ENCODE results near the gene MUC5B.

MUC5B gene

GRCh38 chr11:1297011-1297575 lies 74.2 kb downstream of the MUC5B start:
- DNase-seq (ENCODE audit: low read depth, low spot score) = no peak

DNA sequence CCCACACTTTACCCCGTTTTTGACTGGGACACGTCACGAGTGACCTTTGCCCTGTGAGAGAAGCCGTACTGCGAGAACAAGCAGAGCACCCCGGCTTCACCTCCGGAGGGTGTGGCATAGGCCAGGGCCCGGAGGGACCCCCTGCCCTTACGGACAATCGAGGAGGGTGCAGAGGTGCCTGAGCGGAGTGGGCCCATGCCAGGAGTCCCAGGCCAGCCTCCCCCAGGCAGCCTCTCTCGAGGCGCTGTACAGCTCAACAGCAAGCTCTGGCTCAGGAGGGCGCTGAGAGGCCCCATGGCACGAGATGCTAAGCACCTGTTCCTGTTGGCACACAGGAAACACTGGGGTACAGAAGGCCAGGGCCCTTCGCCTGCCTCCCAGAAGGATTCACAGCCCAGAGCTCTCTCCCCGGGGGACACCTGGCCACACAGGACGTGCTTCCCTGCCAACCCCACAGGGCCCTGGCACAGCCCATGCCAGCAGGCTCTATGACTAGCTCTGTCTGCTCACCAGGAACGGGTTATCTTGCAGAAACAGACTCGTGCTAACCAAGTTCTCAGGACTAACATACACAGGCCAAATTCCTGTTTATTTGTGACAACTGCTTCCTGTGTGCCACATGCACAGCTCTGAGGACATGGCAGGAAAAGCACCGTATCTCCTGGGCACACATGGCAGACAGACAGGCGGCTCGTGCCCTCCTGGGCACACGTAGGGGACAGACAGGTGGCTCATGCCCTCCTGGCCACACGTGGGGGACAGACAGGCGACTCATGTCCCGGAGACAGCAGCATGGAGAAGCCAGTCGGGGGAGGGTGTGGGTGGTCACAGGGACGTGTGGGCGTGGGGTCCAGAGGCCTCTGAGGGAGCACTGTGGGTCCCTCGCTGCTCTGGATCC lies 75.0 kb downstream of the MUC5B start:
- DNase-seq (ENCODE audit: low read depth, low spot score) = no peak

- DNase-seq (ENCODE audit: low read depth, low spot score) = no peak
Measured at GRCh38 chr11:1298695-1299492, 76.0 kb downstream of the MUC5B start.

- DNase-seq (ENCODE audit: low read depth, low spot score) = no peak
Measured at GRCh38 chr11:1299621-1300020, 76.8 kb downstream of the MUC5B start.

DNA sequence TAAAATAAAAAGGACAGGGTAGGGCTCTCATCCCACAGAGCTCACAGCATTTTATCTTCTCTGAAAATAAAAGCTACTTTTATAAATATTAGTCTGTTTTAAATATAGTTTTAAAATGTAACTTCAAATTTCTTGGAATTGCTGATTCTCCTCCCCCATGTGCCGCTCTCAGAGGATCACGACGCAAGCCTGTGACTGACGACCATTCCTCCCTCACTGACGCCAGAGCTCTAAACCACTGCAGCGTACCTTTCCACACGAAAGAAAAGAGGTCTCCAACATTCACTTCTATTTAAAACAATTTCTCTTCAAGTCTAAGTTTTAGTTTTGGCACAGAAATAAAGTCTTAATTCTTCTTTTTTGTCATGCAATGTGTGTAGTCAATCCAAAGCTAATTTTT lies 77.3 kb downstream of the MUC5B start:
- DNase-seq (ENCODE audit: low read depth, low spot score) = no peak

- DNase-seq (ENCODE audit: low read depth, low spot score) = no peak
Measured at GRCh38 chr11:1300569-1301187, 77.8 kb downstream of the MUC5B start.

- DNase-seq (ENCODE audit: low read depth, low spot score) = no peak
Measured at GRCh38 chr11:1301220-1302000, 78.5 kb downstream of the MUC5B start.

DNA sequence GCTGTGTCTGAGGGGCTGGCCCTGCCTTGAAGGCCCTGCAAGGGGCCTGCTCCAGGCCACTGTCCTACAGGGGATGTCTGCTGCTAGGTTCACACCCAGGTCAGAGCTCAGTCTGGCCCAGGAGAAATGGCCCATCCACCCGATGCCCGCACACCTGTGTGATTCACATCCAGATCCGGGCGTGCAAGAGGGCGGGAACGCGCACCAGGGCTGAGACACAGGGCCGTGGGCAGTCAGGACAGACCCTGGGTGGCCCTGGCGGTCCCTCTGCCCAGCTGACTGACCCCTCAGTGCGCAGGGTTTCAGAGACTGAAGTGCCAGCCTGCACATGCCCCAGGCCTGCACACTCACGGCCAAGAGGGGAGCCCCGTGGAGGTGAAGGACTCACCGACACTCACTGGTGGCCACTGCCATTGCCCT lies 79.2 kb downstream of the MUC5B start:
- DNase-seq (ENCODE audit: low read depth, low spot score) = no peak

GRCh38 chr11:1302461-1303125 lies 79.7 kb downstream of the MUC5B start:
- no peak for DNase-seq (ENCODE audit: low read depth, low spot score)

GRCh38 chr11:1303126-1303821 lies 80.4 kb downstream of the MUC5B start:
- DNase-seq (ENCODE audit: low read depth, low spot score) = no peak

DNA sequence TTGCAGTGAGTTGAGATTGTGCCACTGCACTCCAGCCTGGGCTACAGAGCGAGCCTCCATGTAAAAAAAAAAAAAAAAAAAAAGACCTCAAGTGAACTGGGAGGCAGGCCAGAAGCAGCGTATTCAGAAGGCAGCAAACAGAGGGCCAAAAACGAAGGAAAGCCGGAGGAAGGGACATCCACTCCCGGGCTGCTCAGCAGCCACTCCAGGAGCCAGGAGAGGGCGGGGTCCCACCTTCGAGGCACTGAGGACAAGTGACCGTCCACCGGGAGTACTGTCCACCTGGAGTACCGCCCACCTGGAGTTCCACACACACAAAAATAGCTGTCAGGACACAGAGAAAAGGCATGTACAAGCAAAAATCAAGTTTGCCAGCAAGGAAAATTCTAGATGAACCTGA lies 81.1 kb downstream of the MUC5B start:
- no peak for DNase-seq (ENCODE audit: low read depth, low spot score)

DNA sequence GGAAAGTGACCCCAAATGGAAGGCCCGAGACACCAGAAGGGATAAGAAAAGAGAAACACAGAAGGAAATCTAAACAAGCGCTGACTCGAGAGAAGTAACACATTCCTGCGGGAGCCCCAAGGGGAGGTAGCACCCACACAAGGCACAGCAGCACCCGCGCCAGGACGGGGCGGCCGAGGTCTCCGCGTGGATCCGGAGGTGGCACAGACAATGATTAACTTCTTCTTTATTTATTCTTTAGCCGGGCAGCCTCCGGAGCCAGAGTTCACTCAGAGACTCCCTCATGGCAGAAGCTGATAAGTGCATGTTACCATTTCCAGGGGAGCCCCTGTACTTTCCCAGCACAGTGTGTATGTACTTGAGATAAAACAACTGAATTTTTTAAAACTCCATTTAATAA lies 81.5 kb downstream of the MUC5B start:
- no peak for DNase-seq (ENCODE audit: low read depth, low spot score)

DNA sequence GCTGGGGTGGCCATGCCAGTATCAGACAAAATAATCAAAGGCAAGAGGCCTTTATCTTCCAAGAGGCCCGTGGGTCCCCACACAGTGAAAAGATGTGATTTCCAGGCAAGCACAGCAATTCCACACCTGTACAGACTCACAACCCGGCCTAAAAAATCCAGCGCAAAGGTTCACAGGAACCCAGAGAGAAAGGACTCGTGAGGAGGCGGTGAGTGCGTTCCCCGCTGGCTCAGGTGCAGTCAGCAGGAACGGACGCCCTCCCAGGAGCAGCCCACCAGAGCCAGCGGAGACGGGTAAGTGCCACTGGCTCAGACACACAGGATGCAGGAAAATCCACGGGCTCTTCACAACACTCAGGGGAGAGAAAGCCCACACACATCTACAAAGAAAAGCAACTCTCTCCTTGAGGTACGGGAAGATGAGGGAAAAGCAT lies 82.2 kb downstream of the MUC5B start:
- DNase-seq (ENCODE audit: low read depth, low spot score) = no peak

DNA sequence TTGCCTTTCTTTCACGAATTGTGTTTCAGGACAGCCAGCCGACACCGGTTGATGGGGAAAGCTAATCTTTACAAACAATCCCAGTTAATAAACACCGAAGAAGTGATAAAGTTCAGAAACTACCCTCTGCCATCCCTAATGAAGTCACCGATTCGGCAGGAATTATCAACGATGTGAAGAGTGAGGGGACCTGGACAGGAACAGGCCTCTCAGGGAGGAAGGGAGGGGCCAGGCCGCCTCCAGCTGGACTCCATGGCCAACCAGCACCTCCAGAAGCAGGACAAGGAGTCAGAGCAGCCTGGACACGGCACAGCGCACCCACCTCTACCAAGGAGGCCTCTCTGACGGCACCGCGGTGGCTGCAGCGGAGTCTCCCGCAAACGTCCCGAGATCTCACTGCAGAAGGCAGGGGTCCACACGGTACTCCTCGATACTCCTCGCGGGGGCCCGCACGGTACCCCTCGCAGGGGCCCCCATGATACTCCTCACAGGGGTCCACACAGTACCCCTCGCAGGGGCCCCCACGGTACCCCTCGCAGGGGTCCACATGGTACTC lies 82.7 kb downstream of the MUC5B start:
- no peak for DNase-seq (ENCODE audit: low read depth, low spot score)

DNA sequence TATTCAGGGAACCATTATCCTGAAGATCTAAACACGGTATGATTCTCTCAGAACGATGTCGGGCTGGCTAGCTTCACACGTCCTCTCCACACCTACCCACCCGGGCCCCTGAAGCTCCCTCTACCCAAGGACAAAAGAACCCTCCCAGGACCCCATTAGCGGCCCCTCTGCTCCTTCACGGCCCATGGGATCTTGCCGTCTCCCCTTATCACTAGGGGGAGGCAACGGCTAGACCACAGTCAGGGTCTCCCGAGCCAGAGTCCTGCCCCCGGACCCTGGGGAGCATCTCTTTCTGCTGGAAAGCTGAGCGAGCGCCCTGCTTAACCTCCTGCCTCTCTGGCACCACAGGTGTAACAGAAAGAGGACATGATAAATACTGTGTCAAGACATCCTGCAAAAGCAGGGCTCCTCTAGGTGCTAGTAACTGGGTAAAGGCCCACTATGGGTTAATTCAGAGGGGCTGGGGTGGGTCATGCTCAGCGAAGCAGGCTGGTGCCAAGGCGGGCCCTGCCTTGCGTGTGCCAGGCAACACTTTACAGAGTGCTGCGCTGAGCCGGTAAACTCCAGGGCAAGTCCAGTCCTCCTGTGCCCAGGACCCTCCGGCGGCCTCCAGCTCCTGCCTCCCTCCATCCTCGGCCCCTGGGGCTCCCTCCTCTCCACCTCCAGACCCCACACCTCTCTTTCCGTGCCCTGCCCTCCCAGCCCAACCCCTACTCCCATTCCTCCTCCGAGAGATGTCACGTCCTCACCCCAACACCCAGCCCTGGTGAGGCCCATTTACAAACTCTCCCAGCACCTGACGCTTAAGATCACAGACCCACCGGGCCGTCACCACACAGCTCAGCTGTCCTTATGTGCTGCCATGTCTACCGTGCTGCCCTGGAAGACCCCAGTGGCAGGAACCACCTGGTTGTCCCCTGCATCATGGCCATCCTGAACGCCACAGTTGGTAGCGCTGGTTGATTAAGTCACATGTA lies 83.6 kb downstream of the MUC5B start:
- DNase-seq (ENCODE audit: low read depth, low spot score) = no peak

DNA sequence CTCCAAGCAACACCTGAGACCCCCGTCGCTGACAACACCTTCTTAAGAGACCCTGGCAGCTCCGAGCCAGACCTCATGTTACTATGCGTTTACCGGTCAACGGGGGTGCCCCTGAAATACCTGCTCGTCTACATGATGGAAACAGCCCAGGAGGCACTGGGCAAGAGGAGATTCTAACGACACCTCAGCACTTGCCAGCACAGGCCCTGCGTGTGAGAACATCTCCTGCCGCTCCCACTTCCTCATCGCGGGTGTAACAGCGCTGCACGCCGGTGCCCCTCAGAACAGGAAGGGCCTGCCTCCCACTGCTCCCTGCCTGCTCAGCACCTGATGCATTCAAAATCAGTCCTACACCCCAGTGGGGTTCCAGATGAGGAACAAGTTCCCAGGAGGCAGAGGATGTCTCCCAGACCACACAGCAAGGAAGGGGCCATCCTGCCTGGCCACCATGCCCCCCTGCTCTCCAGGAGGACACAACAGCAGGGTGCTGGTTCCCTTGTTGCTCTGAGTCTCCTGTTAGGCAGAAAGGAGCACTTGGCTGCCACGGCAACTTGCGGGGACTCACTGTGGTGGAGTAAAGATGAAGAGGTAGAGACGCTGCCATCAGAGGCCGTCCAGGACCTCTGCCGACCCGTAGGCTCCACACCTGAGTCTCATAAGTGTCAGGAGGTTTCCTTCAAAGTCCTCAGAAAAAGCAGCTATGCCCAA lies 84.5 kb downstream of the MUC5B start:
- no peak for DNase-seq (ENCODE audit: low read depth, low spot score)

DNA sequence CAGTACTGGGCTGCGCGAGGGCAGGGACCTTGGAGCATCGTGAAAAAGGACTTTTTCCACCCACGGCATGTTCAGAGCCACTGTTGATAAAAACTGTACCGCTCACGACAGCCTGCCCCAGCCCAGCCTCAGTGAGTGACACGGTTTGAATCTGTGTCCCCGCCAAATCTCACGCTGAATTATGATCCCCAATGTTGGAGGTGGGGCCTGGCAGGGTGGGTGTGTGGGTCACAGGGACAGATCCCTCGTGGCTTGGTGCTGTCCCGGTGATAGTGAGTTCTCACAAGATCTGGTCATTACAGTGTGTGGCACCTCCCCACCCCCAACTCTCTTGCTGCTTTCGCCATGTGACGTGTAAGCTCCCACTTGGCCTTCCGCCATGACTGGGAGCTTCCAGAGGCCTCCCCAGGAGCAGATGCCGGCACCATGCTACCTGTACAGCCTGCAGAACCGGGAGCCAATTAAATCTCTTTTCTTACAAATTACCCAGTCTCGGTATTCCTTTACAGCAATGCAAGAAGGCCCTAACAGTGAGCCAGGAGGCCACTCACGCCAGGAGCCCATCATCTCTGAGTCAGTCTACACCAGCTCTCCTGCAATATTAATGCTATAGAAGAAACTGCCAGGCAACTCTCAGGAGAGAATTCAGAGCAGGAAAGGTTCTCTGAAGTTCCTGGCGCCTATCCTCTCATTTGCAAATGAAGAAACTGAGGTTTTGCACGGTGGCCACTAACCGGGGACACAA lies 85.3 kb downstream of the MUC5B start:
- no peak for DNase-seq (ENCODE audit: low read depth, low spot score)

All from activated naive CD8-positive, alpha-beta T cell treated with anti-CD3 and anti-CD28 coated beads, Interleukin-2, amount 50 U/mL, for 16 hours (primary cell).